Daoy (cell line): ENCODE data around the gene UCN2. TPM values are rescaled to one million over a fixed set of nuclear protein-coding genes. Genes with fewer than 3 reads are reported as not detected.
A peak's percentile ranks its signal among the peaks of the same experiment; 100 is the strongest.

Source experiments
- DNase-seq: peaks from one replicate; pipeline ENCODE4 v3.0.0-alpha.2; 2015; ENCODE audit warnings: low read depth
- total RNA-seq: library from RNA; depleted of rRNA; stranded (reverse); fragments of >200 nt; shearing (Covaris generic); gene quantifications from 2 replicates; pipeline ENCODE4 v1.2.3, GENCODE V29; 2014

Gene UCN2
- total RNA-seq, 1 experiment from 2014 or later, result 6.2 TPM

DNA sequence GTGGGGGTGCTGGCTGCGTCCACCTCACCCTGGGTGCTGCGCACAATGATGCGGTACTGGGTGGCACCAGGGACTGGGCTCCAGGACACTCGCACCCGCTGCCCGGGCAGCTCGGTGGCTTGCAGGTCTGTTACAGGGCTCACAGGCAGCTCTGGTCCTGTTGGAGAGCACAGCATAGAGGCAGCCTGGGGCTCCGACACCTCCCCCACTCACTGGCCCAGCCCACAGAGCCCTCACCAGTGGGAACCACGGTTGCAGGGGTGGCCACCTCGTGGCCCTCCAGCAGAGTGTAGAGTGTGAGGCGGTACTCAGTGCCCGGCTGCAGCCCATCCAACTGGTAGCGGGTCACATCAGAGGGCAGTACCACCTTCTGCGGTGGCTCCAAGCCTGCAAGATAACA lies 27.9 kb upstream of the UCN2 start:
- DNase-seq, result no peak

DNA sequence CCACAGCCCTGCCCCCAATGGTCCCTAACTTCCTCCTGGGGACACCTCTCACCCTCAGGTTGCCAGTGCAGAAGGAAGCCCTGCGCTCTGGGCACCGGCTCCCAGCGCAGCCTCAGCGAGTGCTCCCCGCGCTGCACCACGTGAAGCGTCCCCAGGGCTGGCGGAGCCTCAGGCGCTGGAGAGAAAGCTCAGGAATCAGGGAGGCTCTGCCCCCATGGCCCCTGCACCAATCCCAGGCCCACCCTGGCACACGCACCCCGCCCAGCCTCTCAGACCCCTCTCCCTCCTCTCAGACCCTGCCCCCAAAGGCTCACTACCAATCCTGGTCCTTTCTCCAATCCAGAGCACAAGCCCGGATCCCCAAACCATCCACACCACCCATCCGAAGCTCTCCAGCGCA lies 24.6 kb upstream of the UCN2 start:
- DNase-seq, result no peak

DNA sequence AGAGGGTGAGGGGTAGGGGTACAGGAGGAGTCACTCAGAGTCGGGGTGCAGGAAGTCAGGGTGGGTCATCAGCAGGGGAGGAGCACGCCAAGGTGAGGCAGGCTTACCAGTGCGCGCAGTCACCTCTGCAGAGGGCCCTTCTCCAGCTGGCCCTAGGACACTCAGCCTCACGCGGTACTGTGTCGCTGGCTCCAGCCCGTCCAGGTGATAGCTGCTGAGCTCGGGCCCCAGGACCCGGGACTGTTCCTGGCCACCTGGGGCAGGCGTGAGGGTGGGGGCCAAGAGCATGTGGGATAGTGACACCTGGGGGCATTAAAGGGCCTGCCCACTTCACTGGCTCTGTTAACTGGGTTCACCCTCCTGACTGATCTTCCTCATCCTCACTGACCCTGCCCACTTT lies 24.1 kb upstream of the UCN2 start:
- DNase-seq, result no peak

DNA sequence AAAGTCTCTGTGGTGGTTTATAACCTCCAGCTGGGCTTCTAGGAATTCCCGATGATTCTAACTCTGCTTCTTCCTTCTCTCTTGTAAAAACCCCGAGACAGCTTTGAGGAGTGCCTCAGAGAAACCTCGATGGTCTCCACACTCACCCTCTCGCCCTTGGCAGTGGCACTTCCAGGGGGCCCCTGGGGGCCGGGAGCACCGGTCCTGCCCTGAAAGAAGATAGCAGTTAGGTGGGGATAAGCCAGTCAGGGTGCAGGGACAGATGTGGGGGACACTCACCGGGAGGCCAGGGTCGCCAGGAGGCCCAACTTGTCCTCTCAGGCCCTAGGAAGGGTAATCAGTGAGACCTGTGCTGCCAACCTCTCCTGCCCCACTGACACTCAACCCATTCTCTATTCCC lies 21.8 kb upstream of the UCN2 start:
- DNase-seq, result no peak

DNA sequence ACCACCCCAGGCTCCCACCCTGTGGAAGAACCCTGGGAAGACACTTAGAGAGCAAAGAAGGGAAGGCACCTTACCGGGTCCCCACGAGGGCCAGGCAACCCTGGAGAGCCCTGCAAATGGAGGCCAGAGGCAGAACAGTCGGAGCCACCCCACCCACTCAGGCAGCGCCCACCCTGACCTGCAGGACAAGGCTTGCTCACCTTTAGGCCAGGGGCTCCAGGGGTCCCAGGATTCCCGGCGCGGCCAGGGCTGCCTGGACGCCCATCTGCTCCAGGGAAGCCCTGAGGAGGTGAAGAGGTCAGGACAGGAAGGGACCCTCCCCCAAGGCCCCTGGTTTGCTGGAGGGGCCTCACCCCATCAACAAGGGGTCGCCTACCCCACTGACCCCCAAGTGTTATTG lies 21.3 kb upstream of the UCN2 start:
- no peak for DNase-seq

DNA sequence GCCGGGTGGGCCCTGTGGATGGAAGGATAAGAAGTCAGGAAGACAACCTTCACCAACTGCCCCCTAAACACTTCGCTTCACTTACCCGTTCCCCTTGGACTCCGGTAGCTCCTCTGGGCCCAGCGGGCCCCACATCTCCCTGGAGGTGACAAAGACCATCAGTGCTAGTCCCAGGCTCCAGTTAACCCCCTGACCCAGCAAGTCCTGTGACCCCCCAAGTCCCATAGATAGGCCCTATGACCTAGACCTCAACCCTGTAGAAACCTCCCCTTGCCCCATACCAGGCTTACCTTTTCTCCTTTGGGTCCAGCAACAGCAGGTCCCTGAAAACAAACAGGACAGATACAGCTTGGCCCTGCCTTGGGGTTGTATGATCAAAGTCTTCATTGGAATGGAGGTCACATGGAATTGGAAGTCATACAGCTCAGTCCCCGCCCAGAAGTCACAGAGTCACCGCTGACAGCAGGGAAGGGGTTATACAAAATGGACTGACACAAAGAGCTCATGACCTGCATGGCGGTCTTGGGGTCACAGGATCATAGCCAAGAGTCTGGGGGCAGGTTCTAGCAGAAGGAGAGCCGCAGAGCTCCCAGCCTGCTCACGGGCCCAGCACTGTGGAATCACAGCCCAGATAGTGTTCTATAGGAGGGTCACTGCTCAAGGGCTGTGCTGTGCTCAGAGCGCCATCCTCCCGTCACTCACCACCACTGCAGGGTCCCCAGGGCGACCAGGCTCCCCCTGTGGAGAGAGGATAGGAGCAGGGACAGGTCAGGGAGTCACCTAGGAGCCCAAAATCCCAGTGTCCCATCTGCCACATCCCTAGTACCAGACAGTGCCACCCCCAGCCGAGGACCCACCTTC lies 18.3 kb upstream of the UCN2 start:
- DNase-seq, result no peak

DNA sequence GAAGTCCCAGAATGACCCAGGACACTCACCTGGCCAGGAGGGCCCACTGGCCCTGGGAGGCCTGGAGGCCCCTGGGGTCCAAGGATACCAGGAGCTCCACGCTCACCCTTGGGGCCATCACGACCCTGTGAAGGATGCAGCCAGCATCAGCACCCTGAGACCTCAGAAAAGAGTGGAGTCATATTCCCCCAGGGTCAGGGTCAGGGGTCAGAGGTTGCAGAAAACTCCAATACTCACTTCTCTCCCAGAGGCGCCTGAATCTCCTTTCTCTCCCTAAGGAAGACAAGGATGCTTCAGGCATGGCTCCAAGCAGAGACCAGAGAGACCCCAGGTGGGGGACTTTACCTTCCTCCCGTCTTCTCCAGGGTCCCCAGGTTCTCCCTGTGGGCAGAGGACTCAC lies 13.1 kb upstream of the UCN2 start:
- no peak for DNase-seq

DNA sequence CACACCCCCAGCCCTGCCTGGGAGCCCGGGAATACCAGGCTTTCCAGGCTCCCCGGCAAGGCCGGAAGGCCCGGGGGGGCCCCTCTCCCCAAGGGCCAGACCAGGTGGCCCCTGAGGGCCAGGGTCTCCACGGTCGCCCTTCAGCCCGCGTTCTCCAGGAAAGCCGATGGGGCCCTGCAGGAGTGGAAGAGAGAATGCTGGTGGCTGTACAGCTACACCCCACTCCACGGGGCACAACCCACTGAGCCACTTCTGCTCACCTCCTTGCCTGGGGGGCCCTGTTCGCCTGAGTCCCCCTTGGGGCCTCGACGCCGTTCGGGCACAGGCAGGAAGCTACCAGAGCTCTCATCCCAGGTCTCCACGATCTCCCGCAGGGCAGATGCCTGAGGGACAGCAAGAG lies 11.8 kb upstream of the UCN2 start:
- DNase-seq, result no peak

DNA sequence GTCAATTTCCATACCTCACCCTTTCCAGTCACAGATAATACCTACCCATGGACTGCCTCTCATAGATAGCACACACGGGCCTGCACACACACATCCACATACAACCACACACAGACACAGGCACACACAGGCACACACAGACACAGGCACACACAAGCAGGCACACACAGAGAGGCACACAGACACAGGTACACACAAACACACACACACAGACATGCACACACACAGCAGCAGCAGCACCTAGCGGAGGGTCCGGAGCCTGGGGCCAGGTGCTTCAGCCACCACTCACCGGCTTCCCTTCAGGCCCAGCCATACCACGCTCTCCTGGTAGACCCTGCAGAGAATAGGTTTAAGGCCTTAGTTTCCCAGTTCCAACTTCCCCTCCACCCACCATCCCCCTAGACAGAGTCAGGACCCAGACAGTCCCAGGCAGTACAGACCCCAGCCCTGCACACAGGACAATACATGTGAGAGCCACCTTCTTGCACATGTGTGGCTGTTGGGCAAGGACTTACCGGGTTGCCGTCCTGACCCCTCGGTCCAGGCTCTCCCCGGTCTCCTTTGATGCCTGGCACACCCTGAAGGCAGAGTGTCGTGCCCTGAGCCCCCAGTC lies 10.5 kb upstream of the UCN2 start:
- DNase-seq, result no peak

DNA sequence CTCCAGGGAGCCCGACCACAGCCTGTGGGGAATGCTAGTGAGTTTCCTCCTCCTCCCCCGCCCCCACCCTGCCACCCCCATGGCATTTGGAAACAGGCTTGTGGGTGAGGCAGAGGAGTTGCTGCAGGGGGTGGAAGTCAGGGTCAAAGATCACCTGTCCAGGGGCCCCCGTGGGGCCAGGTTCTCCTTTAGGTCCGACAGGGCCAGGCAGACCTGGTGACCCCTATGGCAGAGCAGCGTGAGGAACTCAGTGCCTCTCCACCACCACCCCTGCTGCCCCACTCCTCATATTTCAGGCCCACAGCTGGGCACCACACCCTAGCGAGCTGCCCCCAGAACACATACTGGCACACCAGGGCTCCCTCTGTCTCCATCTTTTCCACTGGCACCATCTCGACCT lies 8.9 kb upstream of the UCN2 start:
- no peak for DNase-seq

DNA sequence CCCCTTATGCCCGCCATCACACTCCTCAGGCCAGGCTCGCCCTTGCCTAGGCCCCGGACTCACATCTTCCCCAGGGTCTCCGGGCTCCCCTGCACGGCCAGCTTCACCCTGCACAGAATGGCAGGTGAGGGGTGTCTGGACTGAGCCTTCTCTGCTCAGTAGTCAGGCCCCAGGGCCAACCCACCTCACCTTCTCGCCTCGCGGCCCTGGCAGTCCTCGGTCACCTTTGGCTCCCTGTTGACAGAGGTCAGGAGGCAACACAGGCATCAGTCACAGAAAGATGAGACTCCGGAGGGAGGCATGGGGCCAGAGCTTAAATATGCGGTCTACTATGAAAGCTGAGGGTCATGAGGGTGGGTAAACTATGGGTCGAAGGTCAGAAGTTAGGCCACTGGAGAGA lies 8.4 kb upstream of the UCN2 start:
- no peak for DNase-seq

DNA sequence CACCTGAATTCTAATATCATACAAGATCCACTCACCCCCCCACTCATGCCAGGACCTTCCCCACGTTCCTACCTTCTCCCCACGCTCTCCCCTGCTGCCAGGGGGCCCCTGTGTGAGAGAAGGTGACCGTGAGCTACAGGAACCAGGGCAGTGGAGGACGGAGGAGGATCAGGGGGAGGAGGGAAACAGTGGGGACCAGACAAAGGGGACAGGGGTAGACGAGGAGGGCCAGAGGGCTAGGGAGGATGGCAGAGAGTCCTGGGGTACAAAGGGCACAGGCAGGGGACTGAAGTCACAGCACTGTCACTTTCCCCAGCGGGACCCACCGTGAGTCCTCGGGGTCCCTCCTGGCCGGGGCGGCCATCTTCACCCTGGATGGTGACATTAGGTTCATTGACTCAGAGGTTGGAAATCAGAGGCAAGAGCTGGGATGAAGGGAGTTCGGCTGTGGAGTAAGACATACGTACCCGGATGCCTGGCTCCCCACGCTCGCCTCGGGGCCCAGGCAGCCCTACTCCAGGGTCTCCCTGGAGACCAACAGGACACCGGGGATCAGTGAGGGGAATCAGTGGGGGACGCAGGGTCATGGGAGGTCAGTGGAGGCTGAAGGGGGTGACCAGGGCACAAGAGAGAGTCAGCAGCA lies 6.3 kb upstream of the UCN2 start:
- no peak for DNase-seq

DNA sequence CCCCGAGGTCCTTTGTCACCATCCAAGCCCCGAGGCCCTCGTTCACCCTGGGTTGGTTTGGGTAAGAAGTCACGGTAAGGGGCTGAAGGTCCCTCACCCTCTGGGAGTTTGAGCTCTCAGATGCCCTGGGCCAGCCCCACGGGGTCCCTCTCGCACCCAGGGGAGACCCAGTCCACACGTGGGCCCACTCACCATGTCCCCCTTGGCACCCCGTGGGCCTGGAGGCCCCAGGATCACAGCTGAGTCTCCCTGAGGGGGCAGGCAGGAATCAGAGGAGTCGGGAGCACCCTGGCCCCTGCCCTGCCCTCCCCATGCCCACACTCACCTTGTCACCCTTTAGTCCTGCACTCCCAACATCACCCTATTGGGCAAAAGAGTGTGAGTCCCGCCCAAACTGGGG lies 5.8 kb upstream of the UCN2 start:
- no peak for DNase-seq

DNA sequence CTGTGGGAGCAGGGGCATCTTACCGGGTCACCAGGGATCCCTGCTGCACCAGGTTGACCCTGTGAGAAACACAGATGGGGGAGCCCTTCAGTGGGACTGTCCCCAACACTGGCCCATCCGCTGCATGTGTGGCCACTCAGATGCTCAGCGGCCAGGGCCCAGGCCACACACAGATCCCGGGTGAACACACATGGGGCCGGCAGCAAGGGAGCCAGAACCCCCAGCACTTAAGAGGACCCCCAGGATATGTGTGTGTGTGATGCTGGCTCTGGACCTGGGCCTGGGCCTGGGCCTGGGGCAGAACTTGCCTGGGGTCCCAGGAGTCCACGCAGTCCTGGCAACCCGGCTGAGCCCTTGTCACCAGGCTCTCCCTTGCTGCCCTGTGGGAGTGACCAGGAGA lies 4.9 kb upstream of the UCN2 start:
- no peak for DNase-seq

DNA sequence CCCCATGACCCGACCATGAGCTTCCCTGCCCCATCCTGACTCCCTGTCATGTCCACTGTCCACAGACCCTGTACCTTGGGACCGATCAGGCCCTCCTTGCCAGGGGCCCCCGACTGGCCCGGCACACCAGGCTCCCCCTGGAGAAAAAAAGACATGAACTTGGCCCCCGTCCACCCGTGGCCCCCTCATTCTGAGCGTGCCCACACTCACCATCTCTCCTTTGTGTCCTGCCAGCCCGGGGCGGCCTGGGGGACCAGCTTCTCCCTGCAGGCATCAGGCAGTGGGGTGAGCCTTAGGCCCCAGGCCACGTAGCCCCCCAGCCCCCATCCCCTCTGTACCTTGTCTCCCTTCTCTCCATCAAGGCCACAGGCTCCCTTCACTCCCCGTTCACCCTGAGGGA lies 3.9 kb upstream of the UCN2 start:
- DNase-seq, result no peak

DNA sequence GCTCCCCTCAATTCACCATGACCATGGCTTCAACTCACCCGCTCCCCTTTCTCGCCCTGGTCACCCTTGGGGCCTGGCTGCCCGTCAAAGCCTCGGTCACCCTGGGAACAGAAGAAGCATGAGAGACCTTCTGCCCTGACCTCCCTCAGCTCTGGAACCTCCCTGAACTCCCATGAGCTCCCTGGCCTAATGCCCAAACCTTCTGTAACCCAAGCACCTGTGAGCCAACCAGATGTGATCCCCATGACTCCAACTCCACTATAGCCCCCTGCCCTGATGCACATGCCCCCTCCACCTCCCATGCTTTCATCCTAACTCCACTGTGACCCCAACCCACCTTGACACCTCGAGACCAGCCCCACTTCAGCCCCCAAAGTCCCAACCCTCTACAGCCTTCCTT lies 3.5 kb upstream of the UCN2 start:
- no peak for DNase-seq

DNA sequence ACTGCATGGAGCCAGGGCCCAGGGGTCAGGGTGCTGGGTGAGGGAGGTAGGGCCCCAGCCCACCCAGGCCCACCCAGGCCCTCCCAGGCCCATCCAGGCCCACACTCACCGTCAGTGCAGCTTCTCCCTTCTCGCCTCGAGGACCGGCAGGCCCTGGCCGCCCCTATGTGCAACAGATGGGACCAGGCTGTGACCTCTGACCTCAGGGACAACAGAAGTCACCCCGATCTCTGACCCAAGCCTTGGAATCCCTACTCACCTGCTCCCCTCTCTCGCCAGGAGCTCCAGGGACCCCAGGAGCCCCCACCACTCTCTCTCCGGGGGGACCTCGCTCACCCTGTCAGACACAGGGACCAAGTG lies 2.8 kb upstream of the UCN2 start:
- no peak for DNase-seq

DNA sequence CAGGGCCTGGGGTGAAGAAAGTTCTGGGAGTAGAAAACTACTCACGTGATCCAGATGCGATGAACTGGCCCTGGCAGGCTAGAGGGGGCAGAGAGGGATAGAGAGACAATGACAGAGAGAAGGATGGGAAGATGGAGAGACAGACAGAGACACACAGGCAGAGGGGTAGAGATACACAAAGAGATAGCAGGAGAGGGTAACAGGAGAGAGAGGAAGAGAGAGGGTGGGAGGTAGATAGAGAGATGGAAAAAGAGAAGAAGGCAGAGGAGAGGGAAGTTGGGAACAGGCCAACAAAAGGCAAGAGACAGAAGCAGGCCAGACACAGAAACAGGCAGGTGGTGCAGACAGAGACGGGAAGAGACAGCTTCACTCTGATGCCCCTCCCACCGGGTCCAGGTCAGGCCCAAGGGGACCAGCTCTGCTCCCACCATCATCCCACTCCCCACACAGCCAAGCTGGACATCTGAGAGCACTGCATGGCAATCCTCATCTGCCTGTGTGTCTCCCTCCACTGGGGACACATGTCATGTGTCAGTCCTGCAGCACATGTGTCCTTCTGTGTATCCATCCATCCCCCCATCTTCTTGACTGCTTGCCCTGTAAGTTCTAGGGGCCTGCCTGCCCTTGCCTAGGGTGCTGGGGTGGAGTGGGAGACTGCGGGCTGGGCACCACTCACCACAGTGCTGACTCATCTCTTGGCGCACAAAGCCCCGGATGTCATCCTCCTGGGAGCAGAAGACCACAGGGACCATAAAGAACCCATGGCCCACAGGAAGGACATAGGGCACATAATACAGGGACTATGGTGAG lies 2.2 kb upstream of the UCN2 start:
- peak; percentile 86 for DNase-seq

DNA sequence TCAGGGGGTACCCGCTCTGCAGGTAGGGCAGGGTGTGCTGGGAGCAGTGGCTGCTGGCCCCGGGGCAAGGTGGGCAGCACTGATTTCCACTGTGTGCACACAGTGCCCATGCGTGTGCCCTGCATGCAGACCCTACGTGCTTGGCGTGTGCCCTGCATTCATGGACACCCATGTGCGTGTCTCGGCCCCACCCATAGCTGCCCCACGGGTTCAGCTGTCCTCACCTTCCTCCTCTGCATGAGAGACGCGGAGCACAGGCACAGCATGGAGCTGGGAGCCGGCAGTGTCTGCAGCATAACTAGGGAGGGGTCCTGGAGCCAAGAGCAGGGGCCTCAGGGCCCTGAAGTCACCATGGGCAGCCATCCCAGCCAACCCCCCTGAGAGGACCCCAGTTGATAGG lies 1.6 kb upstream of the UCN2 start:
- no peak for DNase-seq

DNA sequence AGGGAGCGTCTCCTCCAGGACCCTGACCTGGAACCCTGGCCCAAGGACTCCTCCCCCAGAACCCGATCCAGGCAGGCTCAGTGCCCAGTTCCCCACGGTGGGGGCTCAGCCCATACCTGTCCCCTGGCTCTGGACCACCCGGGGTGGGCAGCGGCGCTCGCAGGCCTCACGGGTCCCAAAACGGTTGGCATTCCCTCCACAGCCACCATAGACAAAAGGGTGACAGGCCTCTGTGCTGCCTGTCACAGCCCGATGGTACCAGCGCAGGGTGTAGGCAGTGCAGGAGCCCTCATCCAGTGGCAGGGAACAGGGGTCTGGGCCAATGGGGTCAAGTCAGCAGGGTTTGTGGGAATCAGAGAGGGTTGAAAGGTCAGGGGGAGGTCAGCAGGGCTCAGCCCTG lies 1.1 kb upstream of the UCN2 start:
- no peak for DNase-seq

DNA sequence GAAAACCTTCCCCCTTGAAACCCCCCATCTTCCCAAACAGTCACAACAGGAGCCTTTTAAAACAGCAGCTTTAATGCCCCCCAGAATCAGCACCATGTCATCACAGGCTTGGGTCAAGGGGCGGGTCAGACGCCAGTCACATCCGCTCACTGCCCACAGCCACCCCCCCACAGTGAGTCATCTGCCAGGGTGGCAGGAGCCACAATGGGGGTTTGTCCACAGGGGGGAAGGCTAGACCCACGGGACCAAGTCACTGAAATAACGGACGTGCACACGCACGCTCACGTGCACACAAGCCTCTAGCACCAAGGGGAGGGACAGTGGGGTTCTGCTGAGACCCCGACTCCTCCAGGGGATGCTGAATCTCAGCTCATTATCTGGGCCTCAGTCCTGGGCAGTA lies 441 bp upstream of the UCN2 start:
- DNase-seq, result peak; percentile 92

DNA sequence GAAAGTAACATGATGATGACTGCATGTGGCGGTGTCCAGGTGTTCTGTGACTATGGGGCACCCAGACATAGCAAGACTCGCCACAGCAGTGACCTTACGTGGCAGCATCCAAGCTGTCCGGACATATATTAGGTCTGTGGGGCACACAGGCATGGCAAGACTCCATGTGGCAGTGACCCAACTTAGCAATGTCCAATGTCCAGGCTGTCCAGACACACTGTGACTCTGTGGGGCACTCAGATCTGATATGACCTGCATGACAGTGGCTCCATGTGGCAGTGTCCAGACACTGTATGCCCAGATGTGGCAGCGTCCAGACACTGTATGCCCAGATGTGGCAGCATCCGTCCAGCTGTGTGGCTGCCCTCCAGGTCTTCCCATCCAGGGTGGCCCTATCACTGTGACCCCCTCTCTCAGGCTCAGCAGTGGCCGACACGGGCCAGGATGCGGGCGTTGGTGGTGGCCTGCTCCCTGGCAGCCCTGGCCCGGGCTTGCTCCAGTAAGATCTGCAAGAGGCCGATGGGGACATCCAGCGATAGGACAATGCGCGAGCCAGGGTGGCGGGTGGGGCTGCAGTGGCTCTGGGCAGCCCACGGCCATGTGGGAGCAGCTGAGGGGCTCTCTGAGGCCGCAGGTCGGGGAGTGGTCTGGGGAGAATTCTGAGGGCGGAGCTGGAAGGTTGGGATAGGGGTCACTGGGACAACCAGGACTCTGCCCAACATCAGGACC lies 1.1 kb downstream of the UCN2 start:
- DNase-seq, result no peak
